NCI-H226 (cell line): ENCODE measurements around the gene RFT1.

Experiments used
- DNase-seq: peaks from one replicate; pipeline ENCODE4 v3.0.0-alpha.2; 2015

RFT1 gene, protein sequence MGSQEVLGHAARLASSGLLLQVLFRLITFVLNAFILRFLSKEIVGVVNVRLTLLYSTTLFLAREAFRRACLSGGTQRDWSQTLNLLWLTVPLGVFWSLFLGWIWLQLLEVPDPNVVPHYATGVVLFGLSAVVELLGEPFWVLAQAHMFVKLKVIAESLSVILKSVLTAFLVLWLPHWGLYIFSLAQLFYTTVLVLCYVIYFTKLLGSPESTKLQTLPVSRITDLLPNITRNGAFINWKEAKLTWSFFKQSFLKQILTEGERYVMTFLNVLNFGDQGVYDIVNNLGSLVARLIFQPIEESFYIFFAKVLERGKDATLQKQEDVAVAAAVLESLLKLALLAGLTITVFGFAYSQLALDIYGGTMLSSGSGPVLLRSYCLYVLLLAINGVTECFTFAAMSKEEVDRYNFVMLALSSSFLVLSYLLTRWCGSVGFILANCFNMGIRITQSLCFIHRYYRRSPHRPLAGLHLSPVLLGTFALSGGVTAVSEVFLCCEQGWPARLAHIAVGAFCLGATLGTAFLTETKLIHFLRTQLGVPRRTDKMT

GRCh38 chr3:53130179-53131061 lies at the start of gene RFT1:
Gene RFT1 (minus strand): TSS chr3:53130435. CDS start chr3:53130400, 35 bp downstream.
- DNase-seq: peak; percentile 75

GRCh38 chr3:53179580-53179979 lies 49.3 kb upstream of the RFT1 start:
- DNase-seq: no peak

- no peak for DNase-seq
Measured at GRCh38 chr3:53178246-53178645, 48.0 kb upstream of the RFT1 start.

DNA sequence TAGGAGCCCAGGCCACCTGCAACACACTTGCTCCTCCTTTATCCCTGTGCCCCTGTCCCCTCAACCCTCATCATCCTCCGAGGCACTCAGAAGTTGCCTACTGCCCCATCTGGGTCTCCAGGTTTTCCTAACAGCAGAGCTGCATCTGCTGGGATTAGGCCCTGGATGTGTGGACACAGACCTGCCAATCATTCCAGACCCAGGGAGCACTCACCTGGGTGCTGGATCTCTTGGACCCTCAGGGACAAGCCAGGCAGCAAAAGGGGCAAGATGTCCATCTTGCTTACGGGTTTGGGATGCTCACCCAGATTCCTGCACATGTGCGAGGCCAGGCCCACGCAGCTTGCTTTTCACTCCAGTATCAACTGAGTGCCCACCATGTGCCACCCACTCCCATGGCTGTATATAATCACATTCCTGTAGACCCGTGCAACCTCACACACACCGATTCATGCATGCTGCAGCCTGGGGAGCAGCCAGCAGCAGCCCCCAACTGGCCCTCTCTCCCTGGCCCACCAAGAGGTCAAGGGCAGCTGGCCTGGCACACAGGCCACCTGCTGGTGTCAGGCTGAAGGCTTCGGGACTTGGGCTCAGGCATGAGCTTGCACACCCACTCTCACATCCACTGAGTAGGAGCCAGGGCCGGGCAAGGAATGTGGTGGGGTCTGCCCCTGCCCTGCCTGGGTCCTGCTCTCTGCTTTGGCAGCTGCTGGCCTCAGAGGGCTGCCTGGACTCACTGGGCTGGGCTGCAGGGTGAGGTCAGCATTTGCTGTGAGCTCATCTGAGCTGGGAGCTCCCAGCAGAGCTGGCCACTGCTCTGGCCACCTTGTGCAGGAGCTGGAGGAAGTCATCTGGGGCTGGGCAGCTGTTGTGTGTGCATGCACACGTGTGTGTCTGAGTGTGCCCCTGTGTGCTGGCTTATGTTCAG lies 45.6 kb upstream of the RFT1 start:
- no peak for DNase-seq

DNA sequence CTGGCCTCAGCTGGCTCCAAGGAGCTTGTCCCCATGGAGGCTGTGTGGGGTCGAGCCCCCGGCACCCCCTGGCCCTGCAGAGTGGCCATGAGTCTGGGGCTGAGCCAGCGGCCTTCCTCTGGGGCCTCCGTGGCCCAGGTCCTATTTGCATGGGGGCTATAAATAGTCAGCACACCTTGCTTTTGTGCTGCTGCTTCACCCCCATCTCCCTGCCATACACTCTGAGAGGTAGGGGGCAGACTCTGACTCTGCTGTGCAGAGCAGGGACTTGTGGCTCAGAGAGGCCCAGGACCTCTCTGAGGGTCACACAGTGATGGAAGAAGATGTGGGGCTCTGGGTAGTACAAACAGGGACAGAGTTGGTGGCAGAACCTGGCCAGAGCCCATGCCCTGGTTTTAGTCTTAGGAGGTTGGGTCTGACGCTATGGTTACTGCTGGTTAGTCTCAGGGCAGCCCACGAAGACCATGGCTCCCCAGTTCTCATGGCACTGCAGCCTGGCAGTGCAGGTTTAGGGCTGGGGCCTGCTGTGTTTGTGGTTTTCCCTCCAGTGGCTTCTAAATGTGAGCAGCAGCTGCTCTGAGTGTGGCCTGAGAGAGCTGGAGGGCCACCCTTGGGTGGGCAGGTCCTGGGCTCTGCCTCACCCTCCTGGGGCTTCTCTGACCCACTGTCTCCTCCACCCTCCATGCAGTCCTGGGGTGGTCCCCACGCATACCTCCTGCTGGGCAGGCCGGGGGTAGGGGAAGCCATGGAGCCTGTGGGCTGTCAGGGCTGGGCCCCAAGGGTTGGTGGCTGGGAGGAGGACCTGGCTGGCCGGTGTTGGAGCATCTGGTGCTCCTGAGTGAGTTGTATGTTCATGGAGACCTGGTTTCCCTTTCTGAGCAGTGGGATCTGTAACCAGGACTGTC lies 44.4 kb upstream of the RFT1 start:
- no peak for DNase-seq

- DNase-seq: no peak
Measured at GRCh38 chr3:53173107-53173506, 42.9 kb upstream of the RFT1 start.

- no peak for DNase-seq
Measured at GRCh38 chr3:53171827-53172505, 41.7 kb upstream of the RFT1 start.

- no peak for DNase-seq
Measured at GRCh38 chr3:53171064-53171418, 40.8 kb upstream of the RFT1 start.

GRCh38 chr3:53170325-53171063 lies 40.3 kb upstream of the RFT1 start:
- DNase-seq: no peak

- DNase-seq: no peak
Measured at GRCh38 chr3:53169832-53170324, 39.6 kb upstream of the RFT1 start.

- DNase-seq: no peak
Measured at GRCh38 chr3:53169045-53169831, 39.0 kb upstream of the RFT1 start.

DNA sequence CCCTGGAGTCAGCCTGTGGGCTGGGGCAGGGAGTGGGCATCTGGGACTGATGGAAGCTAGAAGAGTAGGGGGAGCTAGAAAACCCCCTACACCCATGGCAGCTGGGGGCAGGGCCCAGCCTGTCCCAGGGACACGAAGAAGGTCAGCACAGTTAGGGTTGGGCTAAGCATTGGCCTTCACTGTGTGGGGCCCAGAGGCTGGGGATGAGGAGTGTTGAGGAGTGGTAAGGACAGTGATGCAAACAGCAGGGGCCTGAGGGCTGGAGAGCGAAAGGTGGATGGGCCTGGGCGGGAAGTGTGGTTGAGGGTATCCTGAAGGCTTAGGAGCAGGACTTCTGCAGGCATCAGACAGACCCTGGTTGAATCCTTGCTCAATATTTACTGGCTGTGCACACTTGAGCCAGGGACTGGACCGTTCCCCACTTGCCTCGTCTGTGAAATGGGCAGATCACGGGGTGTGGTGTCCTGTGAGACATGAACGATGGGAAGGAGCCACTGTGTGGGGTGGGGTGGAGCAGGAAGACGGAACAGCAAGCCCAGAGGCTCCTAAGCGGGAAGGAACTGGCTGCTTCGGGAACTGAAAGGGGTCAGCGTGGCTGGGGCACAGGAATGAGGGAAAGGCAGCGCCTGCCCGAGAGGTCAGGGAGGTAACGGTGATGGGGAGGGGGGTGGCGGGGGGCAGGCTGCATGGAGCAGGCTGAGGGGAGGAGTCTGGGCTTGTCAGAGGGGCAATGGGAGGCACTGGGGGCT lies 38.1 kb upstream of the RFT1 start:
- DNase-seq: no peak

DNA sequence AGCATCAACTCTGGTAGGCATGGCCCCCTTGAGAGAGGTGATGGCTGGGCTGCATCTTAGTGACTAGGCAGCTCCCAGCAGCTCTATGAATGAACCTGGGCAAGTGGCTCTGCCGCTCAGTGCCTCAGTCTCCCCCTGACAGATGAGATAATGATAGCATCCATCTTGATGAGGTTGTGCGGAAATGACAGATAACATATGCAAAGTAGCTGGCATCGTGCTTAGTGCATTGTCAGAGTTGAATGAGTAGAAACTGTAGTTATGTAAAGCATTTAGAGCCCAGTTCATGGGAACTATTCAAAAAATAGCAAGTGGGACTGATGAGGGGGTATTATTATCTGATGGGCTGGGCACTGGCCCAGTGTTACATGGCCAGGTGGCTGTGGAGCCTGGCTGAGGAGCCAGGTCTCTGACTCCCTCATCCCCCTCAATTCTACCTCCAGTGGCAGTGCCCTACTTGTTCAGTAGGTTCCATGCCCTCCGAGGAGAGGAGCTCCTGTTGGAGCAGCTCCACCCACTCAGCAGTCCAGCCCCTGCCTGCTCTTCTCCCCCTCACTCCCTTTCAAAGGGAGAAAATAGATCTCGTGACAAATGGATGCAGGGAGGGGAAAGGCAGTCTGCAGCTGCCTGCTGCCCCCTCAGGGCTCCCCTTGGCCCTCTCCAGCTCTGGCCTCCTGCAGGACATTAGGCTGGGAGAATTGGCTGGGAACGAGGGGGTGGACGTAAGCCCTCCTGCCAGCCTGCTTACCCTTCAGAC lies 37.4 kb upstream of the RFT1 start:
- DNase-seq: no peak

- DNase-seq: peak; percentile 59
Measured at GRCh38 chr3:53166781-53167291, 36.6 kb upstream of the RFT1 start.

GRCh38 chr3:53166206-53166605 lies 36.0 kb upstream of the RFT1 start:
- DNase-seq: no peak

- no peak for DNase-seq
Measured at GRCh38 chr3:53164911-53165310, 34.7 kb upstream of the RFT1 start.
